NK-92 treated with Interleukin-12 subunit alpha and Interleukin-12 subunit beta, amount 100 ng/mL, for 24 hours (cell line): Measurements from ENCODE around the gene TRPV3.

ENCODE experiments used
- DNase-seq: peaks from one replicate; lab custom pipeline; 2025; lab: John Stamatoyannopoulos, UW

Gene TRPV3

GRCh38 chr17:3546521-3546920 lies 11.1 kb downstream of the TRPV3 start:
- DNase-seq, result no peak

GRCh38 chr17:3545151-3545550 lies 12.5 kb downstream of the TRPV3 start:
- no peak for DNase-seq

- no peak for DNase-seq
Observed at GRCh38 chr17:3544365-3544764, 13.2 kb downstream of the TRPV3 start.

GRCh38 chr17:3543453-3543852 lies 14.2 kb downstream of the TRPV3 start:
- DNase-seq, result no peak

GRCh38 chr17:3542410-3543088 lies 15.1 kb downstream of the TRPV3 start:
- no peak for DNase-seq

GRCh38 chr17:3539881-3540540 lies 17.6 kb downstream of the TRPV3 start:
- no peak for DNase-seq

- DNase-seq, result no peak
Observed at GRCh38 chr17:3536716-3537115, 20.9 kb downstream of the TRPV3 start.

- no peak for DNase-seq
Observed at GRCh38 chr17:3535253-3535995, 22.2 kb downstream of the TRPV3 start.

GRCh38 chr17:3534881-3535252 lies 22.7 kb downstream of the TRPV3 start:
- DNase-seq, result no peak

- DNase-seq, result no peak
Observed at GRCh38 chr17:3533752-3534151, 23.9 kb downstream of the TRPV3 start.

- DNase-seq, result no peak
Observed at GRCh38 chr17:3532859-3533142, 24.8 kb downstream of the TRPV3 start.

GRCh38 chr17:3532106-3532858 lies 25.3 kb downstream of the TRPV3 start:
- no peak for DNase-seq

- DNase-seq, result no peak
Observed at GRCh38 chr17:3531266-3532101, 26.1 kb downstream of the TRPV3 start.

- DNase-seq, result no peak
Observed at GRCh38 chr17:3529817-3530741, 27.5 kb downstream of the TRPV3 start.

GRCh38 chr17:3528880-3529511 lies 28.6 kb downstream of the TRPV3 start:
- no peak for DNase-seq

- no peak for DNase-seq
Observed at GRCh38 chr17:3528403-3528851, 29.2 kb downstream of the TRPV3 start.

GRCh38 chr17:3527896-3528295 lies 29.7 kb downstream of the TRPV3 start:
- DNase-seq, result no peak

GRCh38 chr17:3527468-3527867 lies 30.1 kb downstream of the TRPV3 start:
- no peak for DNase-seq

- no peak for DNase-seq
Observed at GRCh38 chr17:3526971-3527370, 30.6 kb downstream of the TRPV3 start.

- DNase-seq, result no peak
Observed at GRCh38 chr17:3526491-3526890, 31.1 kb downstream of the TRPV3 start.
